ENCODE measurements around the gene FAM210A.

The FAM210A gene

DNA sequence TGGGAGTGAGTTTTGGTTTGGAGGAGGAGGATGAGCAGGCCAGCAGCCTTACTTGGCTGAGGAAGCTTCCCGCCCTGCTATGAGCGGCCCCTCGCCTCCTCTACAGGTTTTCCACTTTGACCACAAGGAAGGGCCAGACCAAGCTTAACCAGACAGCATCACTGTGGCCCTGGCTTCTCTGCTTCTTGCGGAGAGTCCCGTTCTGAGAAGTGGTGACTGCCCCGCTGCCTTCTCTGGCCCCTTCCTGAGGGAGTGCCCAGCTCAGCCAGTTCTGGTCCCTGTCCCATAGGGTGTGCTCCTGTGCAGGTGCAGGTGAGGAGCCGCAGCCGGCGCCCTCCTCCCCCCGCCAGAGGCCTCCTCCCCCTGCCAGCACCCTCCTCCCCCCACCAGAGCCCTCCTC, 101.0 kb downstream of the FAM210A start:
- no peaks in the 10 kb centered on the region for H3K9me3 Mint-ChIP-seq
- no peak overlapping the region for H3K27ac Mint-ChIP-seq
- no peak overlapping the region for H3K4me3 Mint-ChIP-seq
- peaks cover 8% of the 10 kb centered on the region for H3K4me1 Mint-ChIP-seq (ENCODE audit: low read depth)
- H3K27me3 Mint-ChIP-seq (ENCODE audit: low read depth), result no peaks in the 10 kb centered on the region
- H3K36me3 Mint-ChIP-seq (ENCODE audit: low read depth), result no peaks in the 10 kb centered on the region

DNA sequence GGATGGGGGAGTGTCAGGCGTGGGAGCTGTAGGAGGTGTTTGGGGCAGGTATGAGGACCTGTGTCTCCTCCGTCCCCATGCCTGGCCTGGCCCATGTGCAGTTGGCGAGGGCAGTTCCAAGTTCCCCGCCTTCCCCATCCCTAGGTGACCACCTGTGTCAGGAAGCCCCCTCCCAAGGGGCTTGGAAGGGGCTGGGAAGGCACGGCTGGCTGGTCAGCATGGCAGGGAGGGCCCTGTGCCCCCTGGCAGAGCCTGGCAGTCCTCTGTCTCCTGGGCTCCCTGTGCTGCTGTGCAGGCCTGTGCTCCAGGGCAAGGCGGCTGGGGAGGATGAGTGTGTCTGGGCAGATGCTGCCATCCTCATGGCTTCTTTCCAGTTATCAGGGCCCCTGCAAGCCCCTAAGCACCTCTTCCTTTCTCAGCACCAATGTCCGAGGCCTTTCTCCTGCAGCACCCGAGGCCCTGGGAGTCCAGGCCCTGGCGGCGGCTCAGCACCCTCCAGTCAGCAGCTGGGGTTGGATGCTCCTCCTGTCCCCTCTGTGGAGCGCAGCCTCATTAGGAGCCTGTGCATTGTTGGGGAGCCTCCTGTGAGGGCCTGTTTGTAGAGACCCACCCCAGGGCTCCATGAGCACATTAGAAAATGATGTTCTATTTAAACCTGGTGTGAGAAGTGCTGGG, 101.7 kb downstream of the FAM210A start:
- Mint-ChIP-seq H3K4me3 (no peak overlapping the region), H3K9me3 (no peaks in the 10 kb centered on the region), H3K4me1 (ENCODE audit: low read depth) (peaks cover 2% of the 10 kb centered on the region), H3K27ac (no peak overlapping the region), H3K36me3 (ENCODE audit: low read depth) (no peaks in the 10 kb centered on the region), H3K27me3 (ENCODE audit: low read depth) (no peaks in the 10 kb centered on the region)

DNA sequence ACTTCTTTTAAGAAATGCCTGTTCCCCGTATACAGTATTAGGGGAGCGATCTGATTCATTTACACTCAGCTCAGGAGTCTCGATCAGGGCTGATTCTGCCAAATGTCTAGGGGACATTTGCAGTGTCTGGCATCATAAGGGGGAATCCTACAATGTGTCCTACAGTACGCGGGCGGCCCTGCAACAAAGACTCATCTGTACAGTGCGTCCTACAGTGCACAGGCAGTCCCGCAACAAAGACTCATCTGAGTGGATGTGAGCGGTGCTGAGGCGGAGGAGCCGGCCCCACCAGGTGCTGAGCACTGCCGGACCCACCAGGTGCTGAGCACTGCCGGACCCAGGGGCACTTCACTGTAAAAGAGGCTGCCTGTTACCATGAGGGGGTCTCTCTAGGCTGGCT, 102.5 kb downstream of the FAM210A start:
- Mint-ChIP-seq H3K36me3 (ENCODE audit: low read depth) (no peaks in the 10 kb centered on the region), H3K27me3 (ENCODE audit: low read depth) (no peaks in the 10 kb centered on the region), H3K4me1 (ENCODE audit: low read depth) (peaks cover 2% of the 10 kb centered on the region), H3K27ac (no peak overlapping the region), H3K9me3 (no peaks in the 10 kb centered on the region), H3K4me3 (no peak overlapping the region)

DNA sequence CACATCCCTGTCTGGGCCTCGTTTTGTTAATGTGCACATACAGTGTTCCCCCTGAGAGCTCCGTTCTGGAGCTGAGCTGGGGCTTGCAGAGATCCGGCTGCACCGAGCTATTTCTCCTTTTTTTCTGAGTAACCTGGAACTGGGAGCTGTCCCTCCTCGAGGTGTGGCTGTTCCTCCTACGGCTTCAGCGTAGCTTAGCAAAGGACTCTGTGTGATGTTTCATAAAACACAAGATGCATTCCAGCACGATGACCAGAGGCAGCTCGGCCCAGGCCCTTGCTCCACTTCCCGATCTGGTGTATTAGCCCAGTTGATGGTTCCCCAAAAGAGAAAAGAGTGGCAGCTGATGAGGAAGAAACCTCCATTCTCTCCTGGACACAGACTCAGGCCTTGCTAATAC, 103.0 kb downstream of the FAM210A start:
- Mint-ChIP-seq H3K4me1 (ENCODE audit: low read depth) (peaks cover 2% of the 10 kb centered on the region), H3K9me3 (no peaks in the 10 kb centered on the region), H3K27me3 (ENCODE audit: low read depth) (no peaks in the 10 kb centered on the region), H3K27ac (no peak overlapping the region), H3K4me3 (no peak overlapping the region), H3K36me3 (ENCODE audit: low read depth) (no peaks in the 10 kb centered on the region)

DNA sequence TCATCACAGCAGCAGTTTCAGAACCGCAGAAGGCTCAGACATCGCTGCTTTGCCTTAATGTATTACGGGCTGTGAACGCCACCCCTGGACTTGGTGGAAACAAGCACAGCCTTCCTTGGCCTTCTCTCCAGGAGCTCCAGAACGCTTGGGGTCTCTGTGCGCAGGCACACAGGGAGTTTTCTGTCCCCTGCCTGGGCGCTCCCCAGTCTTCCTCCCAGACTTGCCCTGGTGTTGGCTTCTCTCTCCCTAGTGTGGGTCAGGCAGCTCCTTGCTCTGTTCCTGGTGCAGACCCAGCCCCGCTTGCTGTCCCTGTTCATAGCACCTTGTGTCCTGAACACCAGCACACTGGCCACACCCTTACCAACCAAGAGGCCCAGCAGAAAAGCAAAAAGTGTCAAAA, 103.6 kb downstream of the FAM210A start:
- Mint-ChIP-seq H3K27ac (no peak overlapping the region), H3K4me3 (no peak overlapping the region), H3K4me1 (ENCODE audit: low read depth) (peaks cover 6% of the 10 kb centered on the region), H3K9me3 (no peaks in the 10 kb centered on the region), H3K36me3 (ENCODE audit: low read depth) (no peaks in the 10 kb centered on the region), H3K27me3 (ENCODE audit: low read depth) (no peaks in the 10 kb centered on the region)

DNA sequence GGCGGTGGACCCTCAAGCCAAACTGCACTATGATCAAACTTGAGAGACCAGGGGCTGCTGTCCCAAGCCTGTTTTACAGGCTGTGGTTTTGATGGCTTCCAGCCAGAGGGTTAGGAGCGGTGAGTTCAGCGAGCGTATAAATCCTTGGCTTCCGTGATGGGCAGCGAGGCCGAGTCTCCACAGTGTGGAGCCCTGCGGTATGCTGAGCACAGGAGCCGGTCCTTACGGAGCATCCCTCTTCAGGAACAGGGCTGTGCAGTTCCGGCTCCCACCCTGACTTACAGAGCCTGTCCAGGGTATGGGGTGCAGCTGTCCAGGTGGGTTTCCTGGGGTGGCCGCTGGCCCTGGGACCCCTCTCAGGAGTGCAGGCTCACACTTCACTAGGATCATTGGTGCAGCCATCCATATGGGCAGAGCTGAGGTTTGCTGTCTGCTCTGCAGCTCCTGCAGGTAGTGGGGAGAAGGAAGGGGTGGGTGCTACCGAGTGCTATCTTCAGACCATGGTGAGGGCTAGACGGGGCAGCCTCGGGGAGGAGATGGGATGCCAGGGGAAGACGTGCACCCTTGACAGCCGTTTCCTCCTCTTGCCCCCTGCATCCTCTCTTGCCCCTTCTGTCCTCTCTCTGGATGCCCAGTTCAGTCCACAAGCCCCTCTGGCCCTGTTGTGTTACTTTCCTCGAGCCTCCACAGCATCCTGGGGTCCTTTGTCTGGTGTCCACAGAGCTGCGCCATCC, 104.3 kb downstream of the FAM210A start:
- Mint-ChIP-seq H3K27me3 (ENCODE audit: low read depth) (no peaks in the 10 kb centered on the region), H3K4me3 (no peak overlapping the region), H3K9me3 (no peaks in the 10 kb centered on the region), H3K36me3 (ENCODE audit: low read depth) (no peaks in the 10 kb centered on the region), H3K27ac (no peak overlapping the region), H3K4me1 (ENCODE audit: low read depth) (peaks cover 10% of the 10 kb centered on the region)

DNA sequence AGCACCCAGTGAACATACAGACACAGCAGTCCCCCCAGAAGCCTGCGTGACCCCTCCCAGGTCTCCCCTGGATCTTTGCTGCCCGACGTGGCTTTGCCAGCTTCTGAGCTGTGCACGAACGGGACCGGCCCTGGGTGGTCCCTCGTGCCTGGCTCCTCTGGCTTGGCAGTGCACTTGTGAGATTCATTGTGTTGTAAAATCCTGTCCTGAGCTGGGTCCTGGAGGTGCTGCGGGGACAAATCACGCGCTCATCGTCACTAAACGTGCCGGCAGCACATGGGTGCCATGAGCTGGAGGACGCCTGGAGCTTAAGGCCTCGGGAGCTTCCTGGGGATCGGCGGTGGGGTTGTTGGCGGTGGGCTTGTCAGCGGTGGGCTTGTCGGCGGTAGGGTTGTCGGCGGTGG, 104.9 kb downstream of the FAM210A start:
- H3K27me3 Mint-ChIP-seq (ENCODE audit: low read depth), result no peaks in the 10 kb centered on the region
- peaks cover 15% of the 10 kb centered on the region for H3K4me1 Mint-ChIP-seq (ENCODE audit: low read depth)
- H3K27ac Mint-ChIP-seq, result no peak overlapping the region
- H3K9me3 Mint-ChIP-seq, result no peaks in the 10 kb centered on the region
- H3K36me3 Mint-ChIP-seq (ENCODE audit: low read depth), result no peaks in the 10 kb centered on the region
- no peak overlapping the region for H3K4me3 Mint-ChIP-seq

DNA sequence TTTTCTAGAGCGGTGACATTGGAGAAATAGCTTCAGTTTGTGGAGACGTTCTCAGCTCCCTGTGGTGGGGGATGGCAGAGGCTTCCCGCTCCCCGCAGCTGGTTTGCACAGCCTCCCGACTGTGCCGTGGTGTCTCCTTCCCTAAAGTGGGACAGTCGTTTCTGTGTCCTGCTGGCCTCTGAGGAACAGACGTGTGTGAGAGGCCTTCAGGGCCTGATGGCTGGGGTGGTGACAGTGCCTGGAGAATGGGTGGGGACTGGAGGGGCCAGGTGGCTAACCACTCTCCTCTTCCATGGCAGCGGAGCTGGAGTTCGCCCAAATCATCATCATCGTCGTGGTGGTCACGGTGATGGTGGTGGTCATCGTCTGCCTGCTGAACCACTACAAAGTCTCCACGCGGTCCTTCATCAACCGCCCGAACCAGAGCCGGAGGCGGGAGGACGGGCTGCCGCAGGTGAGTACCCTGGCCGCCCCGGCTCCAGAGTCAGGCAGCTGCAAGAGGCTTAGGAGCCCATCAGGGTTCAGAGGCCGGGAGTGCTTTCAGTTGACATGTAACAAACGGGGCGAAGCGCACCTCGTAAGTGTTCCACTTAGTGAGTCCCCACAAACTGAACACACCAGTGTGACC, 105.4 kb downstream of the FAM210A start:
- Mint-ChIP-seq H3K9me3 (no peaks in the 10 kb centered on the region), H3K4me3 (no peak overlapping the region), H3K27me3 (ENCODE audit: low read depth) (no peaks in the 10 kb centered on the region), H3K27ac (no peak overlapping the region), H3K4me1 (ENCODE audit: low read depth) (peaks cover 20% of the 10 kb centered on the region), H3K36me3 (ENCODE audit: low read depth) (no peaks in the 10 kb centered on the region)

DNA sequence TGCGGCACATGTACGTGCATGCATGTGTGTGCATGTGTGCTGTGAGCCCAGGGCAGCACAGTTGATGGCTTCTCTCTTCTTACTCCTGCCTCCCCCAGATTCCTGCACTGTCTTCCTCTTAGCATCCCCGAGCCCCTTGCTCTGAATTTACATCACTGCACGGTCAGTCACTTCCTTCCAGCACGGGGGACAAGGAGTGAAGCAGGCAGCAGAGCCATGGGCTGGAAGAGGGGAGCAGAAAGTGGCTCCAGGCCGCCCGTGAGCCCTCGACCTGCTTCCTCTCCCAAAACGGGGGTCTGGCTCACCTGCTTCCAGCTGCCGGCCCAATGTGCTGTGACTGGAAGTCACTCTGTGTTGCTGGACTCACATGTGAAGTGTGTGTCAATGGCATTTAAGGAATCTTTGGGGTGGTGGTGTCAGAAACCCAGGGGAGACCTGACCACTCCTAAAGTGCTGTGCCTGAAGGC, 106.1 kb downstream of the FAM210A start:
- Mint-ChIP-seq H3K4me1 (ENCODE audit: low read depth) (peaks cover 26% of the 10 kb centered on the region), H3K27ac (no peak overlapping the region), H3K36me3 (ENCODE audit: low read depth) (no peaks in the 10 kb centered on the region), H3K4me3 (no peak overlapping the region), H3K9me3 (no peaks in the 10 kb centered on the region), H3K27me3 (ENCODE audit: low read depth) (no peaks in the 10 kb centered on the region)

DNA sequence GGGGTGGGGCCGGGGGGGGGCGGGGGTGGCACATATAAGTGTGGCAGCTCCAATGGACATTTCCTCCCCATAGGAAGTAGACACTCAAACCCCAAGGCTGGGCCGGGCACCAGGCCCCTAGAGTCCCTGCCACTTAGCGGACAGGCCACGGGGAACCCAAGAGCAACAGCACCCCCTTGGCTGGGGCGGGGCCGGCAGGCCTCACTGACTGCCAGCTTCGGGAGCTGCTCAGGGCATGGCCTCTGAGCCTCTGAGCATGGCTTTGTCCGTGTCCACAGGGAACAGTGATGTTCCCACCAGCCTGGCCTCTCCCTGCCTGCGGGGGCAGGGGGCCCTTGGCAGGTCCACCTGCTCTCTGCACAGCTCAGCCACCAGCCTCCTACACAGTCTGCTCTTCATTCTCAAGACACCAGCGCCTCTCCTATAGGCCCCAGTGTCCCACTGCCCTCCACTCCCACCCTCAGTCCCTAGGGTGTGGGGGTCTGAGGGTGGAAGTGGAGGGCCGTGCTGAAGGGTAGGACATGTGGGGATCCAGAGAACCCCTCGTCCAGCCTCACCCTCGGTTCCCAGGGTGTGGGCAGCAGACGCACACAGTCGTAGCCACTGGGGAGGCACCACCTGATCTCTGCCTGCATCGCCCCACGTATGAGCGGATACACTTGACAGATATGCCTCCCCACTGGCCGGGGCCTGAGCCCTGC, 106.7 kb downstream of the FAM210A start:
- Mint-ChIP-seq H3K4me3 (no peak overlapping the region), H3K9me3 (no peaks in the 10 kb centered on the region), H3K4me1 (ENCODE audit: low read depth) (peaks cover 30% of the 10 kb centered on the region), H3K27me3 (ENCODE audit: low read depth) (no peaks in the 10 kb centered on the region), H3K36me3 (ENCODE audit: low read depth) (no peaks in the 10 kb centered on the region), H3K27ac (no peak overlapping the region)

DNA sequence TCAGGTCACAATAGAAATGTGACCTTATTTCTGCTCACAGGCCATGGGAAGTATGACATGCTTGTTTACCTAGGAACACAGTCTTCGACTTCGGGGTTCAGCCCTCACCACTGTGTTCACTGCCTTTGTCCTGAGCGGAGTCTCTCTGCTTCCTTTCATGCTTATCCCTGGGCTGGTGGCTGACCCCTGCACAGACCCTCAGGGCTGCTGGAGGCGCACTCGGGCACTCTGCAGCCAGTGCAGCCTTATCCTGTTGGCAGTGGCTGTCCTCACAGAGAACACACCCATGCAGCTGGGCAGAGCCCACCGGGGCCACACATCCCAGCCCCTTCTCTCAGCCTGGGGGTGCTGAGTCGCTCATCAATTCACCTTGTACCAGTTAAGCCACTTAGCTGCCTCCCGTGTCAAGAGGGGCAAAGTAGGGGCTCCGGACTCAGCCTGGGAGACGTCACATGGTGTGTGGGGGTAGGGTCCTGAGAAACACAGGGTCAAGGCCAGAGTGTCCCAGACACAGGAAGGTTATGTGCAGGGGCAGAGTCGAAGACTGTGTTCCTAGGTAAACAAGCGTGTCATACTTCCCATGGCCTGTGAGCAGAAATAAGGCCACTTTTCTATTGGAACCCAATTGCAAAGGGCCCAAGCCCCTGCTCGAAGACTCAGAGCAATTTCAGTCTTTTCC, 107.5 kb downstream of the FAM210A start:
- no peaks in the 10 kb centered on the region for H3K27me3 Mint-ChIP-seq (ENCODE audit: low read depth)
- H3K27ac Mint-ChIP-seq, result no peak overlapping the region
- no peaks in the 10 kb centered on the region for H3K9me3 Mint-ChIP-seq
- H3K4me3 Mint-ChIP-seq, result no peak overlapping the region
- no peaks in the 10 kb centered on the region for H3K36me3 Mint-ChIP-seq (ENCODE audit: low read depth)
- H3K4me1 Mint-ChIP-seq (ENCODE audit: low read depth), result peaks cover 36% of the 10 kb centered on the region

DNA sequence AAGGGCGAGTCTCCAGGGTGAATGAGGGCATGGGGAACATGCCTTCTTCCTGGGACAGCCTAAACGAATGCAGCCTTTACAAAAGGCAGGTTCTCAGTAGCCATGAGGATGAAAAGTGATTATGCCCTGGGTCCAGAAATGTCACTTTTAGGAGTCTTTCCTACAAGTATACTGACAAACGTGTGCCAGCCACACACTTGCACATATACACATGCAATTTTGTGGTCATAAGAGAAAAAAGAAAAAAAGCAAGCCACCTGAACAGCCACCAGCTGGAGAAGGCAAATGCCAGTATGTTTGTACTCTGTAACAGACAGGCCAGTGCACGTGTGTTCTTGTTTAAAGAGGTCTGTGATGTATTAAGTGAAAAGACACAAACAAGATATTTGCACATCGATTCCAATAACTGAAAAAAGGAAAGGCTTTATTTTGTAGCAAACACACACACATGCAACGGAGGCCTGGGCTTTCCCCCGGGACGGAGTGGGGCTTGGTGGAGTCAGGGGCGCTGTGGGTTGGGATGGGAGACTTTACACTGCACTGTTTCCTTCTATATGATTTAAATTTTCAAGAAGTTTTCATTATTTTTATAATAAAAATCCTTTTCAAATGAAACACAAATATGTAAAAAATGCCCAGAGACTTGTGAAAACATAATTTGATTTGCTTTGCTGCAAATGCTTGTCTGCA, 108.4 kb downstream of the FAM210A start:
- Mint-ChIP-seq H3K4me3 (no peak overlapping the region), H3K36me3 (ENCODE audit: low read depth) (no peaks in the 10 kb centered on the region), H3K27ac (no peak overlapping the region), H3K27me3 (ENCODE audit: low read depth) (no peaks in the 10 kb centered on the region), H3K9me3 (no peaks in the 10 kb centered on the region), H3K4me1 (ENCODE audit: low read depth) (peaks cover 45% of the 10 kb centered on the region)

DNA sequence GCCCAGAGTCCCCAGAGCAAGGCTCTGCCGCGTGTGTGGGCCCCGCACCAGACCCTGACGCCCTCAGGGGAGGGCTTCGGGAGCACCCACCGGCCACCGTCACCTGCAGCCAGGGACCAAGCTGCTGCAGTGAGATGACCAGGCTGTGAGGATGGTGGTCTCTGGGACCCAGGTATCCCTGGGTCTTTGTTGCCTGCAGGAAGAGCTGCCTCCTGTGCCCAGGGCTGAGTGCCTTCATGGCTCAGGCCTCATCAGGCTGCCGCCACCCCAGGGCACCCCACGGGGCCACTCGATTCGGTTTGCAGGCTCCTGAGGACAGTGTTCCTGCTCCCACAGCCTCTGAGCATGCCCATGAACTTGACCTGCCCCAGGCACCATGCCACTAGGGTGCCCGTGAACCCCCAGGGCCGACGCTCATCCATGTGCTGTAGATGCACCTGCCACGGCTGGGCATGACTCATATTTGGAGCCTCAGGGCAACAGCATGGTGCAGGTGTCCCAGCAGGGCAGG, 109.8 kb downstream of the FAM210A start:
- Mint-ChIP-seq H3K4me3 (no peak overlapping the region), H3K9me3 (no peaks in the 10 kb centered on the region), H3K4me1 (ENCODE audit: low read depth) (peaks cover 57% of the 10 kb centered on the region), H3K27me3 (ENCODE audit: low read depth) (no peaks in the 10 kb centered on the region), H3K27ac (peak overlapping the region; percentile 94), H3K36me3 (ENCODE audit: low read depth) (no peaks in the 10 kb centered on the region)

Data from T-helper 1 cell treated with Interleukin-12 subunit alpha and Interleukin-12 subunit beta and Interleukin-4 antibody, amounts not matched to agents 30 μg/mL and 1 μg/mL, for 36 hours (primary cell).